ENCODE measurements around the gene GAPDH. TPM values are rescaled to one million over a fixed set of nuclear protein-coding genes. Genes with fewer than 3 reads are reported as not detected.
A peak's percentile ranks its signal among the peaks of the same experiment; 100 is the strongest.
"Not testable (repeated sequence)": the region's sequence is repeated elsewhere in the genome, so short reads cannot be mapped to it uniquely, and the experiment has no call there.

GAPDH gene
- total RNA-seq = 2,230 and 2,287 TPM in 2 replicates
- long read RNA-seq, transcript GAPDH-201 (9 exons, 1,875 nt) = major isoform, 4,323 of 4,477 reads
- long read RNA-seq, transcript GAPDH-204 (8 exons, 1,256 nt) = minor isoform, 40 of 4,477 reads
- long read RNA-seq, partial matches to known transcripts = 67 of 4,477 reads
- long read RNA-seq, other reads (novel, unspliced or antisense) = 43 of 4,477 reads

DNA sequence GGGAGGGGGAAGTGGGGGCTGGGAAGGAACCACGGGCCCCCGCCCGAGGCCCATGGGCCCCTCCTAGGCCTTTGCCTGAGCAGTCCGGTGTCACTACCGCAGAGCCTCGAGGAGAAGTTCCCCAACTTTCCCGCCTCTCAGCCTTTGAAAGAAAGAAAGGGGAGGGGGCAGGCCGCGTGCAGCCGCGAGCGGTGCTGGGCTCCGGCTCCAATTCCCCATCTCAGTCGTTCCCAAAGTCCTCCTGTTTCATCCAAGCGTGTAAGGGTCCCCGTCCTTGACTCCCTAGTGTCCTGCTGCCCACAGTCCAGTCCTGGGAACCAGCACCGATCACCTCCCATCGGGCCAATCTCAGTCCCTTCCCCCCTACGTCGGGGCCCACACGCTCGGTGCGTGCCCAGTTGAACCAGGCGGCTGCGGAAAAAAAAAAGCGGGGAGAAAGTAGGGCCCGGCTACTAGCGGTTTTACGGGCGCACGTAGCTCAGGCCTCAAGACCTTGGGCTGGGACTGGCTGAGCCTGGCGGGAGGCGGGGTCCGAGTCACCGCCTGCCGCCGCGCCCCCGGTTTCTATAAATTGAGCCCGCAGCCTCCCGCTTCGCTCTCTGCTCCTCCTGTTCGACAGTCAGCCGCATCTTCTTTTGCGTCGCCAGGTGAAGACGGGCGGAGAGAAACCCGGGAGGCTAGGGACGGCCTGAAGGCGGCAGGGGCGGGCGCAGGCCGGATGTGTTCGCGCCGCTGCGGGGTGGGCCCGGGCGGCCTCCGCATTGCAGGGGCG lies at the start of gene GAPDH:
Gene GAPDH, plus strand, starts transcription at position 595 of the 772 bp plus-strand sequence. CDS start 316 bp downstream, outside the sequence.
- Mint-ChIP-seq H3K4me1 (ENCODE audit: low read depth) (peaks cover 37% of the 10 kb centered on the region), H3K4me3 (ENCODE audit: low read depth) (peak within 1 kb of the TSS; percentile 92), H3K27ac (peak within 1 kb of the TSS; percentile 99), H3K36me3 (ENCODE audit: insufficient read depth) (peaks cover 38% of the 10 kb centered on the region), H3K27me3 (no peaks in the 10 kb centered on the region), H3K9me3 (ENCODE audit: low read depth) (no peaks in the 10 kb centered on the region)
- DNase-seq (ENCODE audit: low spot score, unreplicated experiment) = peak; percentile 85
- TF ChIP-seq, protein P1, sequence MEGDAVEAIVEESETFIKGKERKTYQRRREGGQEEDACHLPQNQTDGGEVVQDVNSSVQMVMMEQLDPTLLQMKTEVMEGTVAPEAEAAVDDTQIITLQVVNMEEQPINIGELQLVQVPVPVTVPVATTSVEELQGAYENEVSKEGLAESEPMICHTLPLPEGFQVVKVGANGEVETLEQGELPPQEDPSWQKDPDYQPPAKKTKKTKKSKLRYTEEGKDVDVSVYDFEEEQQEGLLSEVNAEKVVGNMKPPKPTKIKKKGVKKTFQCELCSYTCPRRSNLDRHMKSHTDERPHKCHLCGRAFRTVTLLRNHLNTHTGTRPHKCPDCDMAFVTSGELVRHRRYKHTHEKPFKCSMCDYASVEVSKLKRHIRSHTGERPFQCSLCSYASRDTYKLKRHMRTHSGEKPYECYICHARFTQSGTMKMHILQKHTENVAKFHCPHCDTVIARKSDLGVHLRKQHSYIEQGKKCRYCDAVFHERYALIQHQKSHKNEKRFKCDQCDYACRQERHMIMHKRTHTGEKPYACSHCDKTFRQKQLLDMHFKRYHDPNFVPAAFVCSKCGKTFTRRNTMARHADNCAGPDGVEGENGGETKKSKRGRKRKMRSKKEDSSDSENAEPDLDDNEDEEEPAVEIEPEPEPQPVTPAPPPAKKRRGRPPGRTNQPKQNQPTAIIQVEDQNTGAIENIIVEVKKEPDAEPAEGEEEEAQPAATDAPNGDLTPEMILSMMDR (IDR thresholded peaks at IDR 0.05; ENCODE audit: unreplicated experiment) = no peak

DNA sequence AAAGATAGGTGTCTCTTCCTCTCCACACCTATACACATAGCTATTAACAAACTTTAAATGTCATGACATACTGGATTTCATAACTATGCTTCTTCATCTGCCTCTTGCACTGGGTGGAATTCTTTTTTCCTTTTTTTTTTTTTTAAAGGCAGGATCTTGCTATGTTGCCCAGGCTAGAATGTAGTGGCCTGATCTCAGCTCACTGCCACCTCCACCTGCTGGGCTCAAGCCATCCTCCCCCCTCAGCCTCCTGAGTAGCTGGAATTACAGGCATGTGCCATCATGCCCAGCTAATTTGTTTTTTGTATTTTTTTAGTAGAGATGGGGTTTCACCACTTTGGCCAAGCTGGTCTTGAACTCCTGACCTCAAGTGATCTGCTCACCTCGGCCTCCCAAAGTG lies 46.1 kb upstream of the GAPDH start:
- Mint-ChIP-seq H3K9me3 (ENCODE audit: low read depth) (no peaks in the 10 kb centered on the region), H3K27me3 (peaks cover 3% of the 10 kb centered on the region), H3K27ac (no peak overlapping the region), H3K4me3 (ENCODE audit: low read depth) (no peak overlapping the region), H3K36me3 (ENCODE audit: insufficient read depth) (peaks cover 2% of the 10 kb centered on the region), H3K4me1 (ENCODE audit: low read depth) (peaks cover 6% of the 10 kb centered on the region)
- TF ChIP-seq, protein P1 (IDR thresholded peaks at IDR 0.05; ENCODE audit: unreplicated experiment) = no peak
- DNase-seq (ENCODE audit: low spot score, unreplicated experiment) = no peak

DNA sequence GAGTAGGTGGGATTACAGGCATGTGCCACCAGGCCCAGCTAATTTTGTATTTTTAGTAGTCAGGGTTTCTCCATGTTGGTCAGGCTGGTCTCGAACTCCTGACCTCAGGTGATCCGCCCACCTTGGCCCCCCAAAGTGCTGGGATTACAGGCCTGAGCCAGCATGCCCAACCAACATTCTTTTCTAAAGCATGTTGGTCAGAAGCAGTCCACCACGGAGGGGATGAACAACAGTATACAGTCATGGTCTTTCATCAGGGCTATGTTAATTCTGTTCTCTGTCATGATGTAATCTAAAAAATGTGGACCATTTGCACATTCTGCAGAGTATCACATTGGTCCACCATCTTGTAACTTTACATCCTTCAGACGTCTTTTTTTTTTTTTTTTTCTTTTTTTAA lies 44.9 kb upstream of the GAPDH start:
- Mint-ChIP-seq H3K9me3 (ENCODE audit: low read depth) (no peaks in the 10 kb centered on the region), H3K36me3 (ENCODE audit: insufficient read depth) (peaks cover 2% of the 10 kb centered on the region), H3K4me1 (ENCODE audit: low read depth) (peaks cover 8% of the 10 kb centered on the region)

DNA sequence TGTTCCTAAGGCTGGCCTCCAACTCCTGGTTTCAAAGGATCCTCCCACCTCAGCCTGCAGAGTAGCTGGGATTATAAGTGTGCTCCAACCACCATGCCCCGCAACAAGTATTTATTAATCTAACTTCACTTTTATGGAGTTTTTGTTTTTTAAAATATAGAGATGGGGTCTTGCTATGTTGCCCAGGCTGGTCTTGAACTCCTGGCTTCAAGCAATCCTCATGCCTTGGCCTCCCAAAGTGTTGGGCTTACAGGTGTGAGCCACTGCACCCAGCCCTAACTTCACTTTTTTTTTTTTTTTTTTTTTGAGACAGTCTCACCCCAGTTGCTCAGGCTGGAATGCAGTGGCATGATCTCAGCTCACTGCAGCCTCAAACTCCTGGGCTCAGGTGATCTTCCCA lies 43.6 kb upstream of the GAPDH start:
- not testable (repeated sequence) for H3K36me3 Mint-ChIP-seq (ENCODE audit: insufficient read depth); H3K4me3 Mint-ChIP-seq (ENCODE audit: low read depth); H3K27me3 Mint-ChIP-seq; H3K9me3 Mint-ChIP-seq (ENCODE audit: low read depth); DNase-seq (ENCODE audit: low spot score, unreplicated experiment); H3K27ac Mint-ChIP-seq
- peaks cover 20% of the 10 kb centered on the region for H3K4me1 Mint-ChIP-seq (ENCODE audit: low read depth)

More for the DNA sequence above, 44.9 kb upstream of the GAPDH start:
- no peak for DNase-seq (ENCODE audit: low spot score, unreplicated experiment)
- Mint-ChIP-seq H3K27me3 (peaks cover 3% of the 10 kb centered on the region), H3K27ac (no peak overlapping the region), H3K4me3 (ENCODE audit: low read depth) (no peak overlapping the region)
- TF ChIP-seq, protein P1 (IDR thresholded peaks at IDR 0.05; ENCODE audit: unreplicated experiment) = no peak

DNA sequence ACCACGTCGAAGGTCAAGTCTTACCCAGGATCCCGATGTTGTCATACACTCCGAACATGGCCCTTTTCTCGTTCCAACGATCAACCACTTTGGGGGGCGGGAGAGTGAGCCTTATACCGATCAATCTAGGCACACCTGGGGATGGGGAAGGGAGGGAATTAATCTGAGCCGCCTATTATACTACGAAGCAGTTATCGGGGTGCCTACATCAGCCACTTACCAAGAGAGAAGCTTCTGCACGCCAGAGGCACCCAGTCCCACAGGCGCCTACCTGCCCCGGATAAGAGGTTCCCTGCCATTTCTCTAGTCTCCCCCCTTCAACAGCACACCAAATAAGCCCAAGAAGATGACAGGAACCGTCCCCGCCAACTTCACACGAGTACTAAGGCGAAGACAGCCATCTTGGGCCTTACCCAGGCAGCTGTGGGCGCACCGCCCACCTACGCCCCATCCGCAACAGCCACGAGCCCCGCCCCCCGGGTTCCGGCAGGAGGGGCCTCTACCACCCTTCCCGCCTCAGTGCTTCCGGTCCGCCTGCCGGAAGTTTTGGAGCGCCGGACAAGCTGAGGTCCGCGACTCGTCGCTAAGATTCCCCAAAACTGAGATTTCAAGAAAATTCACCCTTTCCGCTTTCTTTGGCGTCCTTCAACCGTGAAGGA lies 41.4 kb upstream of the GAPDH start, which contains the start of gene MRPL51:
Gene MRPL51, minus strand, starts transcription at position 425 of the 659 bp plus-strand sequence. Its CDS starts 126 bp downstream, at position 299.
- Mint-ChIP-seq H3K27ac (peak within 1 kb of the TSS; percentile 98), H3K4me3 (ENCODE audit: low read depth) (peak within 1 kb of the TSS; percentile 88), H3K4me1 (ENCODE audit: low read depth) (peaks cover 22% of the 10 kb centered on the region), H3K36me3 (ENCODE audit: insufficient read depth) (peaks cover 5% of the 10 kb centered on the region), H3K27me3 (peaks cover under 1% of the 10 kb centered on the region), H3K9me3 (ENCODE audit: low read depth) (no peaks in the 10 kb centered on the region)
- peak; percentile 99 for DNase-seq (ENCODE audit: low spot score, unreplicated experiment)
- TF ChIP-seq, protein P1 (IDR thresholded peaks at IDR 0.05; ENCODE audit: unreplicated experiment) = no peak

Measured in progenitor cell of endocrine pancreas (in vitro differentiated cells).